OCI-LY1 (cell line): Measurements from ENCODE around the gene KY.

Source experiments
- EZH2 ChIP-seq: fragments of 200-600 bp; sonication (generic), shearing (Covaris generic); IDR thresholded peaks from 2 replicates; pipeline ENCODE4 v1.8.0; 2017; ENCODE audit warnings: borderline replicate concordance, mixed run types, mild to moderate bottlenecking, antibody characterized with exemption, low read length, moderate library complexity, mixed read lengths
- TF ChIP-seq, protein P1 (sequence below): fragments of 200-600 bp; sonication (generic), shearing (Covaris generic); IDR thresholded peaks from 2 replicates; pipeline ENCODE4 v1.5.1; 2017; ENCODE audit warnings: mild to moderate bottlenecking, antibody characterized with exemption, low read length, moderate library complexity, mixed read lengths

DNA sequence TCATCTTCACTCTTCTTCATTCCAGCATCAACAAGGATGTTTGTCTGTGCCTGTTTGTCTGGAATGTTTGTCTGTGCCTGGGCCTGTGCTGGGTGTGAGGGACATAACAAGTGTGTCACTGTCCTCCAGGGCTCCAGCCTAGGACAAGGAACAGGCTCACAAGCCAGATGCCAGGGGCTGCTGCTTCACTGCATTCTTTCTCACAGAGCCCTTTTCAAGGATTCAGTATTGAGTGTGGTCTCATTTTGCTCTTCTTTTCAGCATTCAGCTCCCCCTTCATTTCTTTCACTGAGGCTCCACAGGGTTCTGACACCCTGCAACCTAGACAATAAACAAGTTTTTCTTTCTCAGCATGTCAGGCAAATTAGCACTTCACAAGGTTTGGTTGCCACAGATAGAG, 43.6 kb upstream of the KY start:
- TF ChIP-seq, protein P1, sequence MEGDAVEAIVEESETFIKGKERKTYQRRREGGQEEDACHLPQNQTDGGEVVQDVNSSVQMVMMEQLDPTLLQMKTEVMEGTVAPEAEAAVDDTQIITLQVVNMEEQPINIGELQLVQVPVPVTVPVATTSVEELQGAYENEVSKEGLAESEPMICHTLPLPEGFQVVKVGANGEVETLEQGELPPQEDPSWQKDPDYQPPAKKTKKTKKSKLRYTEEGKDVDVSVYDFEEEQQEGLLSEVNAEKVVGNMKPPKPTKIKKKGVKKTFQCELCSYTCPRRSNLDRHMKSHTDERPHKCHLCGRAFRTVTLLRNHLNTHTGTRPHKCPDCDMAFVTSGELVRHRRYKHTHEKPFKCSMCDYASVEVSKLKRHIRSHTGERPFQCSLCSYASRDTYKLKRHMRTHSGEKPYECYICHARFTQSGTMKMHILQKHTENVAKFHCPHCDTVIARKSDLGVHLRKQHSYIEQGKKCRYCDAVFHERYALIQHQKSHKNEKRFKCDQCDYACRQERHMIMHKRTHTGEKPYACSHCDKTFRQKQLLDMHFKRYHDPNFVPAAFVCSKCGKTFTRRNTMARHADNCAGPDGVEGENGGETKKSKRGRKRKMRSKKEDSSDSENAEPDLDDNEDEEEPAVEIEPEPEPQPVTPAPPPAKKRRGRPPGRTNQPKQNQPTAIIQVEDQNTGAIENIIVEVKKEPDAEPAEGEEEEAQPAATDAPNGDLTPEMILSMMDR: no peak
- TF ChIP-seq EZH2: no peak
